H54 (cell line): ENCODE results near the gene COMT.

ENCODE experiments used
- DNase-seq: peaks from one replicate; pipeline ENCODE4 v3.0.0; 2011; ENCODE audit warnings: low spot score, mixed read lengths; ENCODE audit not compliant: insufficient read length
- FAIRE-seq: peaks from 3 replicates; lab custom pipeline; 2011; peaks lifted over from hg19 to GRCh38; lab: Jason Lieb, UNC
- POLR2A ChIP-seq: IDR thresholded peaks from 2 replicates; pipeline ENCODE4 v1.6.1; 2011; ENCODE audit warnings: low read depth, mild to moderate bottlenecking, low read length

Gene COMT

DNA sequence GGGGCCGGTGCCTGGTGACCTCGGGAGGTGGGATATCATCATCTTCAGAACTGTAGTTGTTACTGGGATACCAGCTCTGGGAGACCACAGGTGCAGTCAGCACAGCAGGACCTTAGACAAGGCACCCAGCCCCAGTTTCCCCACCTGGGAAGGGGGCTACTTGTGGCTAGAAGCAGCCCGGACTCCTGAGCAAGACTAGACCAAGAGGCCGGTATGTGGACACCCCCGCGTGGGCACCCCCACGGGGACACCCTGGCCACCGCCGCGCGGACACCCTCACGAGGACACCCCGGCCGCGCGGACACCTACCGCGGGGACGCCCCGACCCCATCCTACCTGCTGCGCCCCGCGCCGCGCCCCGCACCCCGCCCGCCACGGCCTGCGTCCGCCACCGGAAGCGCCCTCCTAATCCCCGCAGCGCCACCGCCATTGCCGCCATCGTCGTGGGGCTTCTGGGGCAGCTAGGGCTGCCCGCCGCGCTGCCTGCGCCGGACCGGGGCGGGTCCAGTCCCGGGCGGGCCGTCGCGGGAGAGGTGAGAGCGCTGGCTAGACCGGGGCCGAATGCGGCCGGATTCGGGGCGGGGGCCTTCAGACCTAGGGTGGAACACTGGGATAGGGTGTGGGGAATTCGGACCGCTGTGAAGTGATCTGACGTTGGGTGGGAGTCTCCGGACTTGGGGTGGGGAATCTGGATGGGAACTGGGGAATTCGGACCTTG, at the start of gene COMT, which contains the start of gene TXNRD2:
TSS of gene COMT (plus strand) at position 408 of the 718 bp plus-strand sequence. CDS start 20,755 bp downstream, outside the sequence.
TSS of gene TXNRD2 (minus strand) at position 454 of the 718 bp plus-strand sequence. CDS start at position 439, 15 bp downstream.
- no peak for FAIRE-seq
- TF ChIP-seq POLR2A = peak; percentile 66
- DNase-seq = peak; percentile 52

DNA sequence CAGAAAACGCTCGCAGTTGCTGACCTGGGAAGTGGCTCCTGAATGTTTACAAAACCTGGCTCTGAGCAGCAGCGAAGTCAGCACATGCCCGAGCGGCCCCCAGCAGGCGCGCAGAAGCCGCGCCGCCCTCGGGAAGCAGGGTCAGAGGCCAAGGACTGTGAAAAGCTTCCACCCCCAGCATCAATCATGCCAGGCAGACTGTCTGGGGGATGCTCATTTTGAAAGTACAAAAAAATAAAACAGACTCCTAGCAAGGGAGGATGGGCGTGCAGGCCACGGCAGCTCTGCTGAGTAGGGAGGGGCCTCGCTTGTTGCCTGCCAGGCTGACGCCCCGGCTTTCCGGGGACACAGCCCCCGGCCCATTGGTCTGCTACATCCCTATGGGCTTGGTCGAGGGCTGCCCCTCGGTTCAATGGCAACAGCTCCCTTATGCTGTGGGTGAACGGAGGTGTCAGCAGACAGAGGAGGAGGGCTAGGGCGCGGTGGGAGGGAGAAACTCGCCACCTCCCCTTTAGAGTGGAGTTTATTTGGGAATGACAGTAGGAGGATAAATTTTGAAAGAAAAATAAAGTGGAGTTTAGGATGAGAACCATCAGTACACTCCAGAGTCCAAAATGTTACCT, 49.2 kb upstream of the COMT start:
- FAIRE-seq = no peak
- DNase-seq = no peak
- TF ChIP-seq POLR2A = no peak

DNA sequence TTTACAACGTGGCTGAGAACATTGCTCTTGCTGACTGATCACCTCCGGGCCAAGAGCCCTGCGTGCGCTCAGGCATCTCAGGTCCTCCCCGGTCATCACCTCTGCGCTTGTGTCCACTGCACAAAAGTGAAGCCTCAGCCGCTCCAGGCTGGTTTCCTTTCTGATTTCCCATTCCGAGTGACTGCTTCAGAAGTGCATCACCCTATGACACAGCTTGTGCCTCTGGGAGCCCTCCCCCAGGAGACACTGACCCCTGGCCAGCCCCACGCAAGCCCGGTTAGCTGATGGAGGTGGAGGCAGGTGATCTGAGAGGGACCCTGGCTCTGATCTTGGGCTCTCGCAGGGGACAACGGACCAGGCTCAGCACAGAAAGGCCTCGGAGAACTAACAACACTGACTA, 48.6 kb upstream of the COMT start:
- no peak for DNase-seq
- TF ChIP-seq POLR2A = no peak
- no peak for FAIRE-seq

DNA sequence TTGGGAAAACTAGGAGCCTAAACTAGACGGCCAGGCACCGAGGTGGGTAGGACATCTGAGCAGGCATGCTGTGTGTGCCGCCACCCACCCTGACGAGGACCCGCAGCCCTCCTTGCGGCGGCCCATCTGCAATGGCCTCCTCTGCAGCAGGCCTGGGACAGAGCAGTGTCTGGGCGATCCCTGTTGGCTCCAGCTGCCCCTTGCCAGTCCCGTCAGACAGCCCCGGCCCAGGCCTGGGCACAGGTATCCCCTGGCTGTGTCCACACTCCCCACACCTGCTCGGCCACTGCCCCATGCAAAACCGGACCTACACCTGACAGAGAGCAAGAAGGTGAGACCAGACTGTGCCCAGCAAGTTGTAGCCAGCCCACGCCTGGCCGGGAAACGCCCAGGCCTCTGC, 48.2 kb upstream of the COMT start:
- no peak for TF ChIP-seq POLR2A
- FAIRE-seq = no peak
- no peak for DNase-seq

DNA sequence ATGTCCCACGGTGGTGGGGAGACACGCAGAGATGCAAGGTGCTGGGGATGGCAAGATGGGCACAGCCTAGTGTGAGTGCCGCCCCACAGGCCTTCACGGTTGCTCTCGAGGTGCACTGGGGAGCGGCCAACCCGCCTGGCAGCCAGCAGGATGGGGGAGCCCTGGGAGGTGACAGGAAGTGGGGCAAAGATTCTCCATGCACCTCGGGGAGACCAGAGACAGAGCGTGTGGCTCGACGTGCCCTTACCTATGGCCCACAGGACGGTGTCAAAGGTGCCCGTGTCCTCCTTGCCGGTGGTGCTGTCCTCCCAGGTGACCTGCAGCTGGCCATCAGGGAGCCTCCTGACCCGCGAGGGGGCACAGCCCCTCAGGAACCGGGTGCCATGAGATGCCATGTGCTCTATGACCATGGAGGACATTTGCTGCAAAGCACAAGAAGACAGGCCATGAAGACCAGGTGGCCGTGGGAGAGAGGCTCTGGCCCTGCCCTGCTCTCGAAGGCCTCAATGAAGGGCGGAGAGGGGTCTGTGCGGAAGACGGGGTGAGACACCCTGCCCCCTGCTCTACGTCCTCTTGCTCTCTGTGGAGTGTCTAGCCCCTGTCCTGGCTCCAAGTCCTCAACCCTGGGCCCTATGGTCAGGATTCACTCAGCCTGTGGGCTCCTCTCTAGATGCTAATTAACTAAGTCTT, 46.3 kb upstream of the COMT start:
- no peak for TF ChIP-seq POLR2A
- FAIRE-seq (no peak), DNase-seq (no peak)

DNA sequence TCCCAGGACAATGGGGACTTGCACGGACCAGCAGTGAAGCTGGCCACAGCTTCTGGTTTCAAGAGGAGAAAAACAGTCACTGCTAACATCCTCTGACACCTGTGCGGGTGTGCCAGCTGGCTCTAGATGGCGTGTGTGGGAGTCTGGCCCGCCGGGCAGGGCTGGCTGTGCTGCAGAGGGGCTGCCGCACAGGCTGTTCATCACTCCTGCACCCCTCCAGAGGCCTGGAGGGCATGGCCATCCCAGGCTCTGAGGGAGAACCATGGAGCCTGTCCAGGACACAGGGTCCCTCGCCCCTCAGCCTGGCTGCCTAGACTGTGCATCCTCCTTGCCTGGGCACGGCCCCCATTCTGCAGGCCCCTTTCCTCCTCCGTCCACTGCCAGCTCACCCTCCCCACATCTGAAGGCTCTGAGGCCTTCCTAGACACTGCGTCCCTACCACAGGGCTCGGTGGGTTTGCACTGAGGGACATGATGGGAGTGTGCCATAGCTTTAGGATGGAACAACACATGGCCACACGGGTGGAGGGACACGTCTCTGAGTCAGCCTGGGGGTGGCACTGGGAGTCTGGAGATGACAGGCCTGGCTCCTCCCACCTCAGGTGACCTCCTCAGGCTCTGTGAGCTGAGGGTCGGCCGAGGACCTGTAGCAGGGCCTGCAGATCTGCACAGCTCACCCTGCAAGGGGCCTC, 44.8 kb upstream of the COMT start:
- FAIRE-seq (no peak), DNase-seq (no peak)
- TF ChIP-seq POLR2A = no peak

DNA sequence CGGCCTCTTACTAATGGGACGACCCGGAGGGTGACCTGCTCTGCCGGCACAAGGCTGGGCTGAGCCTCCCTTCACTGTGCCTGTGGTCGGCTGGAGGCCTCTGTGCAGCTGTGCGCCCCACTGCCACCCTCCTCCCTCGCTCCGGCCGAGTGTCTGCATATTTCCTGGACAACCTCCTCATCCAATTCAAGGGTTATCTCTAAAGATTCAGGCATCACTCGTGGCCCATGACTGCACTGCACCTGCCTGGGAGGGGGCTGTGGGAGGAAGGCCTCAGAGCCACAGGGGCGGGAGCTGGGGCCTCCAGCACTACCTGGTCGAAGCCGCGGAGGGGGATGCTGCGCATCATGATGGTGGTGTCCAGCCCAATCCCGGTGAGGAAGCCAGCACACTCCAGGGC, 43.8 kb upstream of the COMT start:
- DNase-seq (no peak), FAIRE-seq (no peak)
- TF ChIP-seq POLR2A = no peak

DNA sequence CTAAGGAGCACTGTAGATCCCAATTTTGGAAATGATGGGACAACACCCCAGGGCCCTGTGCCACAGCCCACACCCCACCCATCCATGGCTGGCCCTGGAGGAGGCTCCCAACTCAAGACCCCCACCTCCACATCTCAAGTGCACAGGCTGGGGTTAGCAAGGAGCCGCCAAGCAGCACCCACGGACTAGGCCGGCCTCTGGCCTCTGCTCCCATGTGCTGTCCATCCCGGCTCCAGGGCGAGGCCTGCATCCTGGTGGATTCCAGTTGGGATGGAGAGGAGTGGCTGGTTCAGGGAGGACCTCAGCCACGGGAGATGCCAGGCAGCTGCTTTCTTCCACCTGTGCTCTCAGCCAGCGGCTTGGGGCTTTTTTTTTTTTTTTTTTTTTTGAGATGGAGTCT, 43.4 kb upstream of the COMT start:
- no peak for FAIRE-seq
- no peak for DNase-seq
- TF ChIP-seq POLR2A = no peak

DNA sequence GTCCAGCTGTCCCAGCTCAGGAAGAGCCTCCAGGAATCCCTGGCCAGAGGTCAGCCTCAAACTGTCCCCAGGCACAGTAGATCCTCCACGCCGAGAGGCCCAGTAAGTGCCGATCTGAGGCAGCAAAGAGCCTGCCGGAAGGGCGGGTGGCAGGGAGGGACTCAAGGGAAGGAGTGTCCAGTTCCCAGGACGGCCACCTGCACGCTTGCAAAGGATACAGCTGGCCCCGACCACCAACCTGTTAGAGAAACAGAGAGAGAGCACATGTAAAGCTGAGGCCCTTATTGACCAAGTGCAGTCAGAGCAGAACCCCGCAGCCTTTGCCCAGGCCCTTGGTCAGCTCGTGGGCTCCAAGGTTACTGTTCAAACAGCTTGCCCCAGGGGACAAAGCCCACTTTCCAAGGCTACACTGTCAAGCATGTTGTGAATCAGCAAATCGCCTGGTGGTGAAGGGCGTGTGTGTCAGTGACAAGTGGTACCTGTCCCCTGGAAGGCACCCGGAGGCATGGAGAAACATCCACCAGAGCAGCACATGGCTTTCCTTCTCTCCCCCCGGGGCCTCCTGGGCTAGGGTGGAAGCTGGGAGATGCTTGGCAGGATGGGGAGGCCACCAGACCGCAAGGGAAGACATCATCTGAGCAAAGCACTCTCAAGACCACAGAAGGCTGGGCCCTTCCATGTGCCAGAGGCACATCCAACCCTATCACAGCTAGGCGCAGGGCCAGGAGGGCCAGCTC, 42.6 kb upstream of the COMT start:
- no peak for TF ChIP-seq POLR2A
- FAIRE-seq (no peak), DNase-seq (no peak)

DNA sequence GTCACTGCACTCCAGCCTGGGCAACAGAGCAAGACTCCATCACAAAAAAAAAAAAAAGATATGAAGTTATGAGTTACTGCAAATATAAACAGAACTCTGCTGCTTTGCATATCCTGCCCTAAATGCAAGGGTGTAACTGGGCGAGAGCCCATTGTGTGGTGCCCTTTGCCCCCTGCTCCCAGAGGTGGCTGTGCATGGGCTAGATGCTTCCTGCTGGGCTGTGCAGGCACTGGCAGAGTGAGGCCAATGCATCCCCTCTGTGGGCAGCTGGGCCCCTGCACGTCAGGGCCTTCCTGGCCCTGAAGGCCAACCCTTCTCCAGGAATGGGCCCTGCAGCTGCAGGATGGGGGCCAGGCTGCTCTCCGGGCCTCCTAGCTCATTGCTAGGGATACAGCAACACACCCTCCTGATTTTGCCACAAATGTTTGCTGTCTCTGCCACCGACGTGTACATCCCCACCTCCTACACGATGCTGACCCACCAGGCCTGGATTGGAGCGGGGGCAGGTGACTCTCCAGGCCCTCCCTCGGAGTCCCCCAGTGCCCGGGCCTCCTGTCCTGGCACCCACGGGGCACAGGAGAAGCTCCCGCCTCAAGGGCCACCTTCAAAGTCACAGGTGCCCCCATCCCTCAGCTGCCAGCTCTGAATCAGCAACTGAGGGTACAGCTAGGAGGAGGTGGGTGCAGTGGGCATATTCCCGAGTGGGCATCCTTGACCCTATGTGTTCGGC, 40.7 kb upstream of the COMT start:
- FAIRE-seq (no peak), DNase-seq (no peak)
- no peak for TF ChIP-seq POLR2A

DNA sequence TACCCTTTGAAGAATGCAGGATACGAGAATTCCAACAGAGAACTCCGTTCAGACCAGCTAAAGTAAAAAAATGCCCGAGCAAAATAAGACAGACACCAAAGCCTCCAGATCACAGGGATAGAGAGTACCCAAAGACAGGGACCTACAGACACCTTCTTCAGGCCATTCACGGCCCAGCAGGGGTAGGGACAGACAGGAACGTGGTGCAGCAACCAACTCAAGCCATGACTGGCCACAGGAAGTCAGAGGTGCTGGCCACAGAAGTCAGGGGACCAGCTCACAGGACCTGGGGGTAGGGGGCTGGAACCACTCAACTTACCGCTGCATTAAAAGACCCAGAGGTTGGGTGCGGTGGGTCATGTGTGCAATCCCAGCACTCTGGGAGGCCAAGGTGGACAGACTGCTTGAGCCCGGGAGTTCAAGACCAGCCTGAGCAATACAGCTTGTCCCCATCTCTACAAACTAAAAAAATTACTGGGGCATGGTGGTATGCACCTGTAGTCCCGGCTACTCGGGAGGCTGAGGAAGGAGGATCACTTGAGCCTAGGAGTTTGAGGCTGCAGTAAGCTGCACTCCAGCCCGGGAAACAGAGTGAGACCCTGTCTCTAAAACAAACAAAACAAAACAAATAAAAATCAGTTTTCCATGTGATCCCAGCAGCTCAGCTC, 39.9 kb upstream of the COMT start:
- FAIRE-seq (no peak), DNase-seq (no peak)
- TF ChIP-seq POLR2A = no peak

DNA sequence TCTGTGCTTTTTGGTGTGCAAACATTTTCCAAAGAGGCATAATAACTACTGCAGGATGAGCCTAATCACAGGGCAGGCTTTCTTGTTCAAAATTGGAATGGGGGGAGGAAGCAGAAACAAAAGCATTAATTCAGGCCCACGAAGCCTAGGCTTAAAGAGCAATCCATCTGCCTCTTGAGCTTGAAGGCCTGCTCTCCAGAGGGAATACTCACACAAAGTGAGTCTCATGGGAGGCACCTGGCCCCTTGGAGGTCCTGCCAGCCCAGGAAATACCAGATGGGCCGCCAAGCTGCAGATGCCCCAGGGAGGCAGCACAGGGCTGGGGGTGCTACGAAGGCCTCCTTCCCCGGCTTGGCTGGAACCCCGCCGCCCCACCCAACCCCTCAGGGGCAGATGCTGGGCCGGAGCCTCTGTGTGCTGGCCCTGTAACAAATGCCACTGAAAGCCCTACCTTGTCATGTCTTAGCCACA, 39.3 kb upstream of the COMT start:
- no peak for TF ChIP-seq POLR2A
- DNase-seq (no peak), FAIRE-seq (no peak)
